ENCODE results near the gene GPR37L1.
"Not testable (repeated sequence)": the region's sequence is repeated elsewhere in the genome, so short reads cannot be mapped to it uniquely, and the experiment has no call there.

Gene GPR37L1

DNA sequence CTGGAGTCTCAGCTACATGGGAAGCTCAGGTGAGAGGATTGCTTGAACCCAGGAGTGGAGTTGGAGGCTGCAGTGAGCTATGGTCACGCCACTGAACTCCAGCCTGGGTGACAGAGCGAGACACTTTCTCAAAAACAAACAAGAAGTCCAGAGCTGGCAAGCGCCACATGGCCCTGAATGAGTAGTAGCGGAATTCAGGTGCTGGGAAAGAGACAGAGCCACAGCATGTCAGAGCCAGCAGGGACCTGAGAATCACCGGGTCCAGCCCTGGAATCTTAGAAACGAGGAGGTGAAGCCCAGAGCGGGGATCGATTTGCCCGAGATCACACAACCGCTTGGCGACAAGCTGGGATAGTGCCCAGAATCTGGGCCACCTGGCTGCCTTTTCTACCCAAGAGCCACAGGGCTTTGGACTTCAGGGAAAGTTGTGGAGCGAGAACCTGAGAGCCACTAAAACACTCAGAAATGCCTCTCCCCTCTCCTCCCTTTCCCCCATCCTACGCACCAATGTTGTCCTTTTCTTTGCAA is 12.0 kb downstream of the GPR37L1 start:
- H3K36me3 ChIP-seq (ENCODE audit: low read length): no peaks in the 10 kb centered on the region
- no peak overlapping the region for H3K9ac ChIP-seq (ENCODE audit: low read length)

DNA sequence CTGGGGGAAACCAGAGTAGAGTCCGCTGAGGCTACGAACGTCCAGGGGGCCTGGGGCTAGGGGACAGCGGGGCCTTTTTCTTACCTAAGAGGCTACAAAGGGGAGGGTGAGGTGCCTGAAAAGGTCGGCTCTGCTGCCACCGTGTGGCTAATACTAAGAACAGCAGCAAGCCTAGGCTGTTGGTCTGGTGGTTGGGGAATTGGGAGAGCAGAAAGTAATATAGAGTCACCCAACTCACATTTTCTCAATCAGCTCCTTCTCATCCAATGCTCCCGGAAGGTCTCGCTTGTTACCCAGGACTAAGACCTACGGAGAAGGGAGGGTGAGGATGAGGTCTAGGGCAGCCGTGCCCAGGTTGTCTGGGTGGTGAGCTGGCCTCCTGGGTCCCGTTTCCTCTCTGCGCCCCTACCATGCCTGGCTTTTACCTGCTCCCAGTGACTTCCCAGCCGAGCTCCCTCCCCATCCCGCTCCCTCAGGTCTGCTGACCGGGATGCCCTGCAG is 12.6 kb downstream of the GPR37L1 start:
- Histone ChIP-seq H3K9ac (ENCODE audit: low read length) (no peak overlapping the region), H3K36me3 (ENCODE audit: low read length) (no peaks in the 10 kb centered on the region), H3K9me2 (replicated peaks; ENCODE audit: insufficient read depth, low read length) (no peaks in the 10 kb centered on the region), H3F3A (ENCODE audit: insufficient read depth) (no peaks in the 10 kb centered on the region), H3K4me3 (ENCODE audit: insufficient read depth, low read length, poor library complexity, severe bottlenecking) (no peak overlapping the region), H4K20me1 (ENCODE audit: low read depth, low read length) (0 out of 2 replicates have a peak, but pooled peaks cover 3% of the 10 kb centered on the region), H3K79me2 (ENCODE audit: insufficient read depth, low read length) (peaks cover 12% of the 10 kb centered on the region), H3K27ac (ENCODE audit: low read depth, low read length) (no peak overlapping the region), H3K4me2 (ENCODE audit: low read depth, low read length, poor library complexity, severe bottlenecking) (no peak overlapping the region), H3K27me3 (ENCODE audit: low read length) (no peaks in the 10 kb centered on the region), H2AFZ (ENCODE audit: low read depth, low read length, severe bottlenecking) (no peak overlapping the region), H3K9me3 (ENCODE audit: insufficient read depth, low read length) (no peaks in the 10 kb centered on the region)
- TF ChIP-seq, protein P1, sequence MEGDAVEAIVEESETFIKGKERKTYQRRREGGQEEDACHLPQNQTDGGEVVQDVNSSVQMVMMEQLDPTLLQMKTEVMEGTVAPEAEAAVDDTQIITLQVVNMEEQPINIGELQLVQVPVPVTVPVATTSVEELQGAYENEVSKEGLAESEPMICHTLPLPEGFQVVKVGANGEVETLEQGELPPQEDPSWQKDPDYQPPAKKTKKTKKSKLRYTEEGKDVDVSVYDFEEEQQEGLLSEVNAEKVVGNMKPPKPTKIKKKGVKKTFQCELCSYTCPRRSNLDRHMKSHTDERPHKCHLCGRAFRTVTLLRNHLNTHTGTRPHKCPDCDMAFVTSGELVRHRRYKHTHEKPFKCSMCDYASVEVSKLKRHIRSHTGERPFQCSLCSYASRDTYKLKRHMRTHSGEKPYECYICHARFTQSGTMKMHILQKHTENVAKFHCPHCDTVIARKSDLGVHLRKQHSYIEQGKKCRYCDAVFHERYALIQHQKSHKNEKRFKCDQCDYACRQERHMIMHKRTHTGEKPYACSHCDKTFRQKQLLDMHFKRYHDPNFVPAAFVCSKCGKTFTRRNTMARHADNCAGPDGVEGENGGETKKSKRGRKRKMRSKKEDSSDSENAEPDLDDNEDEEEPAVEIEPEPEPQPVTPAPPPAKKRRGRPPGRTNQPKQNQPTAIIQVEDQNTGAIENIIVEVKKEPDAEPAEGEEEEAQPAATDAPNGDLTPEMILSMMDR (IDR thresholded peaks at IDR 0.05; ENCODE audit: insufficient read depth, low read length, poor library complexity, severe bottlenecking): peak; percentile 83
- TF ChIP-seq EZH2phosphoT487 (conservative IDR thresholded peaks at IDR 0.05; ENCODE audit: low read length): no peak

More for the DNA sequence above, 12.0 kb downstream of the GPR37L1 start:
- TF ChIP-seq EZH2phosphoT487 (conservative IDR thresholded peaks at IDR 0.05; ENCODE audit: low read length): no peak
- TF ChIP-seq, protein P1 (IDR thresholded peaks at IDR 0.05; ENCODE audit: insufficient read depth, low read length, poor library complexity, severe bottlenecking): no peak
- Histone ChIP-seq H2AFZ (ENCODE audit: low read depth, low read length, severe bottlenecking) (no peak overlapping the region), H3K4me2 (ENCODE audit: low read depth, low read length, poor library complexity, severe bottlenecking) (no peak overlapping the region), H3K27me3 (ENCODE audit: low read length) (no peaks in the 10 kb centered on the region), H3K9me3 (ENCODE audit: insufficient read depth, low read length) (no peaks in the 10 kb centered on the region), H4K20me1 (ENCODE audit: low read depth, low read length) (0 out of 2 replicates have a peak, but pooled peaks cover 3% of the 10 kb centered on the region), H3K4me3 (ENCODE audit: insufficient read depth, low read length, poor library complexity, severe bottlenecking) (no peak overlapping the region), H3K79me2 (ENCODE audit: insufficient read depth, low read length) (peaks cover 10% of the 10 kb centered on the region), H3K9me2 (replicated peaks; ENCODE audit: insufficient read depth, low read length) (no peaks in the 10 kb centered on the region), H3F3A (ENCODE audit: insufficient read depth) (no peaks in the 10 kb centered on the region), H3K27ac (ENCODE audit: low read depth, low read length) (no peak overlapping the region)

DNA sequence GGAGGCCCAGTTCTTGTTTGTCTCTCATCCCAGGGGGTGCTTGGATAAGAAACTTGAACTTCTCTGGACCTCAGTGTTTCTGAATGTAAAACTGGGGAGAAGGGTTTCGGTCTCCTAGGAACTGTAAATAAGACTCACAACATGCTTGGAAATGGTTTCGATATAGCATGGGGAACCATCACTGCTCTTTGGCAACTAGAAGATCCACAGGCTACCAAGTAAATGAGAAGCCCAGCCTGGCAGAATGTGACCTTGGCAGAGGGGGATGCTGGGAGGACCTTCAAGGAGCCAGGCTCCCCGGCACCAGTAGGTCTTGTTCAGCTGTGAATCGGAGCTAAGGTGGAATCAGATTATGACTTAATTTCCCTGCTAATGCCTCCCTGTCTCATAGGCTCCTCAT is 18.1 kb downstream of the GPR37L1 start:
- H3K79me2 ChIP-seq (ENCODE audit: insufficient read depth, low read length): peaks cover 48% of the 10 kb centered on the region
- H2AFZ ChIP-seq (ENCODE audit: low read depth, low read length, severe bottlenecking): no peak overlapping the region
- H3K4me2 ChIP-seq (ENCODE audit: low read depth, low read length, poor library complexity, severe bottlenecking): no peak overlapping the region
- H3K9ac ChIP-seq (ENCODE audit: low read length): no peak overlapping the region
- no peaks in the 10 kb centered on the region for H3K9me2 ChIP-seq (replicated peaks; ENCODE audit: insufficient read depth, low read length)
- peaks cover 7% of the 10 kb centered on the region for H3F3A ChIP-seq (ENCODE audit: insufficient read depth)
- H3K9me3 ChIP-seq (ENCODE audit: insufficient read depth, low read length): no peaks in the 10 kb centered on the region
- H3K27me3 ChIP-seq (ENCODE audit: low read length): no peaks in the 10 kb centered on the region
- no peak overlapping the region for H3K4me3 ChIP-seq (ENCODE audit: insufficient read depth, low read length, poor library complexity, severe bottlenecking)
- no peak overlapping the region for H3K27ac ChIP-seq (ENCODE audit: low read depth, low read length)
- no peak for TF ChIP-seq EZH2phosphoT487 (conservative IDR thresholded peaks at IDR 0.05; ENCODE audit: low read length)
- TF ChIP-seq, protein P1 (IDR thresholded peaks at IDR 0.05; ENCODE audit: insufficient read depth, low read length, poor library complexity, severe bottlenecking): no peak
- H4K20me1 ChIP-seq (ENCODE audit: low read depth, low read length): 0 out of 2 replicates have a peak, but pooled peaks cover 3% of the 10 kb centered on the region
- no peaks in the 10 kb centered on the region for H3K36me3 ChIP-seq (ENCODE audit: low read length)

DNA sequence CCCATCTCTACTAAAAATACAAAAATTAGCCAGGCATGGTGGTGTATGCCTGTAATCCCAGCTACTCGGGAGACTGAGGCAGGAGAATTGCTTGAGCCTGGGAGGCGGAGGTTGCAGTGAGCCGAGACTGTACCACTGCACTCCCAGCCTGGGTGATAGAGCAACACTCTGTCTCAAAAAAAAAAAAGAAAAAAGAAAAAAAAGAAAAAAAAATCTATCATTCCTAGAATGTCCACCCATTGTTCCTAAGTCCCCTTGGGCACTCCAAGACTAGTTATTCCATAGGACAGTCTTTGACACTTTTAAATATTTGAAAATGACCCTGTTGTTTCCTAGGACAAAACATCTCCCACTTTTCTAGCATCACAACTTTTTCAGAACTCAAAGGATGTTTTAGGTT is 18.8 kb downstream of the GPR37L1 start:
- not testable (repeated sequence) for H3K36me3 ChIP-seq (ENCODE audit: low read length); H3K9me3 ChIP-seq (ENCODE audit: insufficient read depth, low read length); H3K27me3 ChIP-seq (ENCODE audit: low read length); H3K4me2 ChIP-seq (ENCODE audit: low read depth, low read length, poor library complexity, severe bottlenecking); H3K9me2 ChIP-seq (replicated peaks; ENCODE audit: insufficient read depth, low read length); H4K20me1 ChIP-seq (ENCODE audit: low read depth, low read length); H3K4me3 ChIP-seq (ENCODE audit: insufficient read depth, low read length, poor library complexity, severe bottlenecking); H3K27ac ChIP-seq (ENCODE audit: low read depth, low read length); H3K9ac ChIP-seq (ENCODE audit: low read length); H2AFZ ChIP-seq (ENCODE audit: low read depth, low read length, severe bottlenecking)
- H3K79me2 ChIP-seq (ENCODE audit: insufficient read depth, low read length): peaks cover 48% of the 10 kb centered on the region
- H3F3A ChIP-seq (ENCODE audit: insufficient read depth): peaks cover 12% of the 10 kb centered on the region

Data from SU-DHL-6 (cell line).